ENCODE measurements around the gene PTP4A2.

GRCh38 chr1:31891280-31891679 is 46.9 kb downstream of the PTP4A2 start:
- TF ChIP-seq POLR2A (IDR thresholded peaks at IDR 0.05) (no peak), CTCF (IDR thresholded peaks at IDR 0.05) (no peak)

All from lower leg skin (tissue), 3 donors.